Measurements from ENCODE around the gene ARX.

DNA sequence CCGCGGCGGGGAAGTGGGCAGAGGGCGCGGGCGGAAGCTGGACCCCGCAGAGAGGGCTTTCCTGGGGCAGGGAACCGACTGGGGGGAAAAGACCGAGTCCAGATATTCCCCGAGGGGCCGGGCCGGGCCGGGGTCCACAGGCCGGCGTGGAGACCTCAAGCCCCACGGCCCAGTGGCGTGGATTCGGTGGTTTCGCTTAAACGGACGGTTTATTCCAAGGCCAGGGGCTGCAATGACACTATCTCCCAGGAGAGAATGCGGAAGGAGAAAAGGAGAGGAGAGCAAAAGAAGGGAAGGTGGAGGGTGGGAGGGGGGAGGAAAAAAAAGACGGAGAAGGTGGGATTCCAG lies 10.8 kb downstream of the ARX start:
- no peak for TF ChIP-seq YY1 (IDR thresholded peaks at IDR 0.05; ENCODE audit: low read depth)
- no peak for TF ChIP-seq CHD2 (IDR thresholded peaks at IDR 0.05; ENCODE audit: low read length, partially characterized antibody)
- TF ChIP-seq, protein P1, sequence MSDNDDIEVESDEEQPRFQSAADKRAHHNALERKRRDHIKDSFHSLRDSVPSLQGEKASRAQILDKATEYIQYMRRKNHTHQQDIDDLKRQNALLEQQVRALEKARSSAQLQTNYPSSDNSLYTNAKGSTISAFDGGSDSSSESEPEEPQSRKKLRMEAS (IDR thresholded peaks at IDR 0.05; ENCODE audit: low read depth): no peak
- no peak for TF ChIP-seq TEAD4 (IDR thresholded peaks at IDR 0.05; ENCODE audit: borderline replicate concordance, insufficient read depth)
- no peak for TF ChIP-seq GATA2 (CRISPR knock-in tag; IDR thresholded peaks at IDR 0.05)
- TF ChIP-seq POLR2AphosphoS5 (IDR thresholded peaks at IDR 0.05; ENCODE audit: low read depth, low read length): no peak
- TF ChIP-seq, protein P2, sequence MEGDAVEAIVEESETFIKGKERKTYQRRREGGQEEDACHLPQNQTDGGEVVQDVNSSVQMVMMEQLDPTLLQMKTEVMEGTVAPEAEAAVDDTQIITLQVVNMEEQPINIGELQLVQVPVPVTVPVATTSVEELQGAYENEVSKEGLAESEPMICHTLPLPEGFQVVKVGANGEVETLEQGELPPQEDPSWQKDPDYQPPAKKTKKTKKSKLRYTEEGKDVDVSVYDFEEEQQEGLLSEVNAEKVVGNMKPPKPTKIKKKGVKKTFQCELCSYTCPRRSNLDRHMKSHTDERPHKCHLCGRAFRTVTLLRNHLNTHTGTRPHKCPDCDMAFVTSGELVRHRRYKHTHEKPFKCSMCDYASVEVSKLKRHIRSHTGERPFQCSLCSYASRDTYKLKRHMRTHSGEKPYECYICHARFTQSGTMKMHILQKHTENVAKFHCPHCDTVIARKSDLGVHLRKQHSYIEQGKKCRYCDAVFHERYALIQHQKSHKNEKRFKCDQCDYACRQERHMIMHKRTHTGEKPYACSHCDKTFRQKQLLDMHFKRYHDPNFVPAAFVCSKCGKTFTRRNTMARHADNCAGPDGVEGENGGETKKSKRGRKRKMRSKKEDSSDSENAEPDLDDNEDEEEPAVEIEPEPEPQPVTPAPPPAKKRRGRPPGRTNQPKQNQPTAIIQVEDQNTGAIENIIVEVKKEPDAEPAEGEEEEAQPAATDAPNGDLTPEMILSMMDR (IDR thresholded peaks at IDR 0.05): no peak
- TF ChIP-seq, protein P3, sequence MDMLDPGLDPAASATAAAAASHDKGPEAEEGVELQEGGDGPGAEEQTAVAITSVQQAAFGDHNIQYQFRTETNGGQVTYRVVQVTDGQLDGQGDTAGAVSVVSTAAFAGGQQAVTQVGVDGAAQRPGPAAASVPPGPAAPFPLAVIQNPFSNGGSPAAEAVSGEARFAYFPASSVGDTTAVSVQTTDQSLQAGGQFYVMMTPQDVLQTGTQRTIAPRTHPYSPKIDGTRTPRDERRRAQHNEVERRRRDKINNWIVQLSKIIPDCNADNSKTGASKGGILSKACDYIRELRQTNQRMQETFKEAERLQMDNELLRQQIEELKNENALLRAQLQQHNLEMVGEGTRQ (IDR thresholded peaks at IDR 0.05; ENCODE audit: borderline replicate concordance, low read depth, low read length): no peak
- no peak for TF ChIP-seq EP300 (IDR thresholded peaks at IDR 0.05; ENCODE audit: borderline replicate concordance in 1 of 2, low read depth in 1 of 2, low read length in 1 of 2)
- no peak for TF ChIP-seq EZH2phosphoT487 (IDR thresholded peaks at IDR 0.05; ENCODE audit: borderline replicate concordance, low read depth)

All from SK-N-SH (cell line).